Common myeloid progenitor, CD34-positive (primary cell): Measurements from ENCODE around the gene LTB.

ENCODE experiments used
- CTCF ChIA-PET: fragments of 350-600 bp; sonication (Branson Sonifier 250); formaldehyde crosslinking; loops from one replicate; lab custom pipeline; 2021; ENCODE audit warnings: antibody characterized with exemption; lab: Charles Lee
- POLR2A ChIA-PET: fragments of 350-600 bp; sonication (Branson Sonifier 250); formaldehyde crosslinking; loops from one replicate; lab custom pipeline; 2021; ENCODE audit warnings: antibody characterized with exemption; lab: Charles Lee
- DNase-seq, 3 donors: peaks; one replicate each; pipeline versions ENCODE4 v3.0.0 to v3.0.0-alpha.2; 2013
- H3K27ac ChIP-seq, 2 experiments: 1 replicate in 1 of 2; 2 replicates in 1 of 2; pipeline ENCODE4 v1.7.0; 2013; ENCODE audit warnings: inconsistent platforms in 2 of 2, low read length in 2 of 2, mild to moderate bottlenecking in 2 of 2, low read depth in 1 of 2, moderate library complexity in 1 of 2; ENCODE audit not compliant: severe bottlenecking in 2 of 2, insufficient read depth in 1 of 2, poor library complexity in 1 of 2
- H3K27me3 ChIP-seq, 5 experiments: replicated peaks in 2 of 5; 1 replicate in 3 of 5; 2 replicates in 2 of 5; pipeline versions ENCODE4 v1.6.1 to v1.7.0; 2013; ENCODE audit warnings: low read length in 4 of 5, mild to moderate bottlenecking in 2 of 5, moderate library complexity in 2 of 5, inconsistent platforms in 1 of 5; ENCODE audit not compliant: insufficient read depth in 5 of 5, control insufficient read depth in 4 of 5
- H3K36me3 ChIP-seq, 4 experiments: 1 replicate in 2 of 4; 2 replicates in 2 of 4; pipeline versions ENCODE4 v1.6.1 to v1.7.0; 2013; ENCODE audit warnings: low read length in 3 of 4, control low read depth in 1 of 4, mild to moderate bottlenecking in 1 of 4; ENCODE audit not compliant: control insufficient read depth in 4 of 4, insufficient read depth in 4 of 4
- H3K4me1 ChIP-seq, 4 experiments: 1 replicate in 3 of 4; 2 replicates in 1 of 4; pipeline versions ENCODE4 v1.6.1 to v1.7.1; 2013; ENCODE audit warnings: low read length in 3 of 4, mild to moderate bottlenecking in 3 of 4, control low read depth in 1 of 4, inconsistent platforms in 1 of 4, moderate library complexity in 1 of 4; ENCODE audit not compliant: control insufficient read depth in 4 of 4, insufficient read depth in 4 of 4; ENCODE audit errors: control extremely low read depth in 1 of 4
- H3K4me3 ChIP-seq, 7 experiments: 1 replicate in 4 of 7; 2 replicates in 3 of 7; pipeline versions ENCODE4 v1.5.1 to v1.7.0; 2013; ENCODE audit warnings: mild to moderate bottlenecking in 7 of 7, low read length in 6 of 7, moderate library complexity in 6 of 7, inconsistent platforms in 2 of 7, low read depth in 2 of 7, control low read depth in 1 of 7; ENCODE audit not compliant: insufficient read depth in 4 of 7, control insufficient read depth in 1 of 7; ENCODE audit errors: extremely low read depth in 1 of 7
- H3K9me3 ChIP-seq, 5 experiments: 1 replicate in 4 of 5; 2 replicates in 1 of 5; pipeline versions ENCODE4 v1.6.1 to v1.7.1; 2013; ENCODE audit warnings: low read length in 4 of 5, mild to moderate bottlenecking in 2 of 5, inconsistent platforms in 1 of 5, low read depth in 1 of 5, moderate library complexity in 1 of 5; ENCODE audit not compliant: control insufficient read depth in 4 of 5, insufficient read depth in 2 of 5; ENCODE audit errors: control extremely low read depth in 1 of 5
- WGBS: methylation state at CpG from one replicate; pipeline ENCODE4 v1.1.5; 2013; ENCODE audit not compliant: insufficient coverage; 5-methylcytosine and 5-hydroxymethylcytosine counted together

LTB gene

GRCh38 chr6:31572041-31572911 is 9.9 kb downstream of the LTB start, which contains the start of gene LTA:
TSS of gene LTA (plus strand) at chr6:31572289. CDS start at chr6:31572743, 454 bp downstream.
- H3K27ac ChIP-seq, result no peak within 1 kb of the TSS
- H3K4me1 ChIP-seq, result peaks cover 0 to 45% (median 28%) of the 10 kb centered on the region in 4 experiments
- no peaks in the 10 kb centered on the region for H3K36me3 ChIP-seq
- H3K9me3 ChIP-seq, result no peaks in the 10 kb centered on the region
- CTCF ChIA-PET, result interaction anchor here (6.5 to 19.6 kb wide), 3 partner anchors 7 to 22 kb away, joined by 76 to 557 read pairs (median 139); partner anchors contain the start of genes ATP6V1G2, DDX39B, LST1 and LTB
- DNase-seq, result no peak
- no peaks in the 10 kb centered on the region for H3K27me3 ChIP-seq
- POLR2A ChIA-PET, result no interaction called here
- H3K4me3 ChIP-seq, result no peak within 1 kb of the TSS
- 87% methylated on average over 26 of the region's 27 CpGs for WGBS

GRCh38 chr6:31569861-31570536 is 12.2 kb downstream of the LTB start:
- ChIA-PET CTCF (interaction anchor here (0.6 to 9.9 kb wide), 6 partner anchors 7 to 26 kb away, joined by 3 to 139 read pairs (median 13); partner anchors contain the start of genes LTB, NCR3 and TNF), POLR2A (interaction anchor here (0.7 kb wide), 1 partner anchor 82 kb away, joined by 3 read pairs; no protein-coding TSS in a partner anchor)
- H3K27ac ChIP-seq, result no peak overlapping the region
- H3K9me3 ChIP-seq, result no peaks in the 10 kb centered on the region
- no CpG with 5 or more reads among the region's 1 CpG for WGBS
- no peak for DNase-seq
- no peaks in the 10 kb centered on the region for H3K36me3 ChIP-seq
- H3K27me3 ChIP-seq, result no peaks in the 10 kb centered on the region
- peaks cover 0 to 32% (median 10%) of the 10 kb centered on the region in 4 experiments for H3K4me1 ChIP-seq
- H3K4me3 ChIP-seq, result no peak overlapping the region

DNA sequence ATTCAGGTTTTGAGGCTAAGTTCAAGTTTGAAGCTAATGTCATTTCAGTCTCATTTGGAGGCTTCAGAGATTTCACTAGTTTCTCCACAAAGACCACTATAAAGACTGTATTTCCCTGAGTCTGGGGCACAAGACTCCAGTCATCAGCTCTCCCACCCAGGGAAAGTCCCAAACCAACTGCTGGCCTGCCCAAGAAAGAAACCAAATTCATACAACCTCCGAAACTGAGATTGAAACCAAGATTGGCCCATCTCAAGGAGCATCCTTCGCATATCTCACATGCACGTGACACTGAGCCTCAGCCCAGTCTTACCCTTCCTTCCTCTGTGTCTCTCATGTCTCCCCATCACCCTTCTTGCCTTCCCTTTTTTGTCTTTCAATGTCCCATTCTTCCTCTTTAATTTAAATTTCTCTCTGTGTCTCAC is 13.7 kb downstream of the LTB start:
- DNase-seq, result peak in 2 of 3 donors; percentile 63 to 66
- 58% methylated on average over 3 of the region's 3 CpGs for WGBS
- no peaks in the 10 kb centered on the region for H3K27me3 ChIP-seq
- H3K27ac ChIP-seq, result no peak overlapping the region
- no peaks in the 10 kb centered on the region for H3K36me3 ChIP-seq
- H3K4me1 ChIP-seq, result peaks cover 2 to 35% (median 10%) of the 10 kb centered on the region in 4 experiments
- no peaks in the 10 kb centered on the region for H3K9me3 ChIP-seq
- POLR2A ChIA-PET, result no interaction called here
- H3K4me3 ChIP-seq, result no peak overlapping the region
- CTCF ChIA-PET, result interaction anchor here (1.7 to 9.9 kb wide), 5 partner anchors 11 to 27 kb away, joined by 4 to 139 read pairs (median 23); partner anchors contain the start of genes LTB, NCR3, NFKBIL1 and TNF

- H3K36me3 ChIP-seq, result no peaks in the 10 kb centered on the region
- H3K9me3 ChIP-seq, result no peaks in the 10 kb centered on the region
- ChIA-PET POLR2A (no interaction called here), CTCF (interaction anchor here (1.7 to 9.9 kb wide), 5 partner anchors 12 to 28 kb away, joined by 4 to 139 read pairs (median 23); partner anchors contain the start of genes LTB, NCR3, NFKBIL1 and TNF)
- no peak overlapping the region for H3K4me3 ChIP-seq
- no peaks in the 10 kb centered on the region for H3K27me3 ChIP-seq
- no peak for DNase-seq
- no peak overlapping the region for H3K27ac ChIP-seq
- H3K4me1 ChIP-seq, result peaks cover 2 to 43% (median 12%) of the 10 kb centered on the region in 4 experiments
- WGBS, result 75% methylated on average over 4 of the region's 9 CpGs
Measured at GRCh38 chr6:31567531-31568370, 14.5 kb downstream of the LTB start.

- H3K9me3 ChIP-seq, result no peaks in the 10 kb centered on the region
- H3K27ac ChIP-seq, result peak overlapping the region in 1 of 2 experiments; percentile 69
- ChIA-PET POLR2A (interaction anchor here (1.5 to 2.7 kb wide), 3 partner anchors 9 to 177 kb away, joined by 5 to 13 read pairs (median 7); partner anchors contain the start of gene LST1), CTCF (interaction anchor here (1.3 to 24.7 kb wide), 4 partner anchors 11 to 36 kb away, joined by 4 to 557 read pairs (median 82); partner anchors contain the start of genes LST1, LTB, NCR3 and NFKBIL1)
- H3K27me3 ChIP-seq, result no peaks in the 10 kb centered on the region
- H3K4me1 ChIP-seq, result peaks cover 30 to 83% (median 61%) of the 10 kb centered on the region in 4 experiments
- peak overlapping the region in 5 of 7 experiments; percentile 16 to 64 (median 33) for H3K4me3 ChIP-seq
- no peak for DNase-seq
- H3K36me3 ChIP-seq, result peaks cover 0 to 4% (median 1%) of the 10 kb centered on the region in 4 experiments
Measured at GRCh38 chr6:31560697-31561058, 21.5 kb downstream of the LTB start.
